ENCODE results near the gene SLC25A11.
"Not testable (repeated sequence)": the region's sequence is repeated elsewhere in the genome, so short reads cannot be mapped to it uniquely, and the experiment has no call there.

The SLC25A11 gene

GRCh38 chr17:4945176-4945943 is 5.5 kb upstream of the SLC25A11 start:
- DNase-seq (ENCODE audit: low read depth in 3 of 3) = peak in 2 of 3 donors; percentile 82 to 83

GRCh38 chr17:4944554-4945175 is 4.8 kb upstream of the SLC25A11 start:
- DNase-seq (ENCODE audit: low read depth in 3 of 3) = no peak

GRCh38 chr17:4944163-4944553 is 4.3 kb upstream of the SLC25A11 start:
- peak in 1 of 3 donors; percentile 51 for DNase-seq (ENCODE audit: low read depth in 3 of 3)

- DNase-seq (ENCODE audit: low read depth in 3 of 3) = no peak
These were observed 3.1 kb upstream of the SLC25A11 start for GRCh38 chr17:4942760-4943508.

GRCh38 chr17:4941319-4941610 is 1.4 kb upstream of the SLC25A11 start:
- DNase-seq (ENCODE audit: low read depth in 3 of 3) = no peak

GRCh38 chr17:4940555-4941318 is 891 bp upstream of the SLC25A11 start:
- no peak for DNase-seq (ENCODE audit: low read depth in 3 of 3)

- no peak for DNase-seq (ENCODE audit: low read depth in 3 of 3)
These were observed 375 bp downstream of the SLC25A11 start for GRCh38 chr17:4939546-4939795.

GRCh38 chr17:4938688-4939545 is 929 bp downstream of the SLC25A11 start:
- no peak for DNase-seq (ENCODE audit: low read depth in 3 of 3)

GRCh38 chr17:4938069-4938491 is 1.8 kb downstream of the SLC25A11 start:
- DNase-seq (ENCODE audit: low read depth in 3 of 3) = no peak

GRCh38 chr17:4937553-4937952 is 2.3 kb downstream of the SLC25A11 start:
- no peak for DNase-seq (ENCODE audit: low read depth in 3 of 3)

GRCh38 chr17:4936436-4936835 is 3.4 kb downstream of the SLC25A11 start:
- no peak for DNase-seq (ENCODE audit: low read depth in 3 of 3)

GRCh38 chr17:4935650-4936049 is 4.2 kb downstream of the SLC25A11 start:
- DNase-seq (ENCODE audit: low read depth in 3 of 3) = no peak

- DNase-seq (ENCODE audit: low read depth in 3 of 3) = no peak
These were observed 5.5 kb downstream of the SLC25A11 start for GRCh38 chr17:4934173-4934979.

- no peak for DNase-seq (ENCODE audit: low read depth in 3 of 3)
These were observed 6.2 kb downstream of the SLC25A11 start for GRCh38 chr17:4933646-4934045.

GRCh38 chr17:4932756-4933155 is 7.1 kb downstream of the SLC25A11 start:
- no peak for DNase-seq (ENCODE audit: low read depth in 3 of 3)

GRCh38 chr17:4931963-4932362 is 7.9 kb downstream of the SLC25A11 start, which contains the start of gene GP1BA:
Gene GP1BA (plus strand): TSS chr17:4932277. CDS start chr17:4932605, 328 bp downstream.
- DNase-seq (ENCODE audit: low read depth in 3 of 3) = no peak

GRCh38 chr17:4928881-4929280 is 11.0 kb downstream of the SLC25A11 start:
- no peak for DNase-seq (ENCODE audit: low read depth in 3 of 3)

- DNase-seq (ENCODE audit: low read depth in 3 of 3) = not testable (repeated sequence)
These were observed 13.1 kb downstream of the SLC25A11 start for GRCh38 chr17:4926577-4927335.

- no peak for DNase-seq (ENCODE audit: low read depth in 3 of 3)
These were observed 18.5 kb downstream of the SLC25A11 start for GRCh38 chr17:4921320-4921719.

Data from stimulated activated CD4-positive, alpha-beta T cell treated with anti-CD3 and anti-CD28 coated beads, TNF-alpha, amount 100 ng/mL, for 48 hours (primary cell).